Measurements from ENCODE around the gene MAN2C1.

DNA sequence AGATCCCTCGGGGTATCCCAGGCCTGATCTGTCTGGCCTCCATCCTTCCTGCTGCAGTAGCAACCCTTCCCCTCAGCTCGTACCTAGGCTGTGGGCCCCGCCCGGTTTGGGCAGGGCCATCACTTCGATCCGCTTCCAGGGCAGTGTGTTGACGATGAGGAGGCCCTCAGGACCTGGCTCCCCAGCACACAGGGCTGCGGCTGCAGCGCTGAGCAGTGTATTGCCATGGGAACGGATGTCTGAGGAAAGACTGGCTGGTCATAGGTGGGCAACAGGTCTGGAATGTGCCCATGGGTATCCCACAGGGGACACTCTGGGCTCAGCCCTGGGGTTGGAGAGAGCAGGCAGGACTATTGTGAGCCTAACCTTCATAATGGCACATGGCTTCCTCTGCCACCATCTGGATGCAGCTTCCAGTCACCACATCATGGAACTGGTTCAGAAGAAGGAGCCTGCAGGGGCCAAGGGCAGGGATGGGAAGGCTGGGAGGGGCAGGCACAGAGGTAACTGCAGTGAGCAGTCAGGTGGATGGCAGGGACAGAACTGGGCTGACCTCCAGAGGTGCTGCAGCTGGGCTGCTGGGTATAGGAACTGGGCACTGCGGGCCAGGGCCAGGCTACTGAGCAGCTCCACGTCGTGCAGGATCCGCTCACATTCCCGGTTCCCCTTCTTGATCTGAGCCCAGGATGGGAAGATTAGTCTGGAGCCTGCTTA, 8.7 kb downstream of the MAN2C1 start:
- TF ChIP-seq YY1 (IDR thresholded peaks at IDR 0.05; ENCODE audit: insufficient read depth, insufficient read length) (no peak), ZNF274 (IDR thresholded peaks at IDR 0.05; ENCODE audit: low read depth, low read length) (no peak)
